Mucosa of descending colon (tissue), 3 donors: ENCODE results near the gene MMP24. TPM values are rescaled to one million over a fixed set of nuclear protein-coding genes. Genes with fewer than 3 reads are reported as not detected.
A peak's percentile ranks its signal among the peaks of the same experiment; 100 is the strongest.
"Not testable (repeated sequence)": the region's sequence is repeated elsewhere in the genome, so short reads cannot be mapped to it uniquely, and the experiment has no call there.

Experiments used
- ATAC-seq: fragments of 200-7000 bp; cut with Tn5 transposase; one replicate; pipeline ENCODE4 v1.9.1; 2020; ENCODE audit warnings: mild to moderate bottlenecking, moderate library complexity
- DNase-seq, 3 donors: peaks; one replicate each; pipeline ENCODE4 v3.0.0-alpha.2; 2020
- H3K36me3 ChIP-seq: fragments of 200-600 bp; one replicate; pipeline ENCODE4 v1.8.0; 2021; ENCODE audit warnings: low read depth, mild to moderate bottlenecking
- H3K4me1 ChIP-seq: fragments of 200-600 bp; one replicate; pipeline ENCODE4 v1.8.0; 2021; ENCODE audit warnings: low read depth, mild to moderate bottlenecking
- H3K4me3 ChIP-seq: fragments of 200-600 bp; one replicate; pipeline ENCODE4 v1.8.0; 2021; ENCODE audit warnings: mild to moderate bottlenecking
- H3K9me3 ChIP-seq: fragments of 200-600 bp; one replicate; pipeline ENCODE4 v1.8.0; 2021; ENCODE audit warnings: mild to moderate bottlenecking
- intact Hi-C, 2 donors: fragments of 100-400 bp; cut with DNase I in 1 of 2; cut with micrococcal nuclease in 1 of 2; formaldehyde crosslinking; loops; one replicate each; pipeline versions ENCODE4 v1.11.0 to v1.11.1; 2022; cut with DNase I, micrococcal nuclease
- total RNA-seq, 3 donors: library from RNA; stranded (reverse); fragmentation: NEBNext Ultra II Directional in 2 of 3; extraction: Animal tissue kit (Norgen Biotek cat#: 25700) in 2 of 3; gene quantifications; one replicate each; pipeline versions ENCODE4 v1.2.1 to v1.2.4, GENCODE V29; 2021 to 2023
- TF ChIP-seq, protein P1 (sequence below): fragments of 200-600 bp; IDR thresholded peaks from one replicate; pipeline ENCODE4 v1.8.0; 2022; ENCODE audit warnings: antibody characterized with exemption, mild to moderate bottlenecking
- donor health status: DM: no; HTN: no; CAD: no; lungs with moderate emphysema.
- donor health status: DM: no; HTN: no; CAD: no.
- donor health status: DM: no; HTN: yes; CAD: no.

MMP24 gene
- total RNA-seq, 3 donors from 2014 or later: 0.24 to 0.70 (median 0.58) TPM

DNA sequence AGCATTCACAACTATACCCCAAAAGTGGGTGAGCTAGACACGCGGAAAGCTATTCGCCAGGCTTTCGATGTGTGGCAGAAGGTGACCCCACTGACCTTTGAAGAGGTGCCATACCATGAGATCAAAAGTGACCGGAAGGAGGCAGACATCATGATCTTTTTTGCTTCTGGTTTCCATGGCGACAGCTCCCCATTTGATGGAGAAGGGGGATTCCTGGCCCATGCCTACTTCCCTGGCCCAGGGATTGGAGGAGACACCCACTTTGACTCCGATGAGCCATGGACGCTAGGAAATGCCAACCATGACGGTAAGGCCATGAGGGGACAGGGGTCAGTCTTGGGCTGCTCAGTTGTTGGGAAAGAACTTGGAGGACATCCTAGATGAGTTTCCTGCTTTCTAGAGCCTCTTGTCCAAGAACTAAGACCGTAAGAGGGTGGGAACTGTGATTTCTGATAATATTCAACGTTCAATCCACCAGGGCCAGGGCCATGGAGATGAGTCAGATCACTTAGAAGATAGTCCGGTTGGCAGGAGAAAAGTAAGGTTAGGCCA is 28.0 kb downstream of the MMP24 start:
- no peaks in the 10 kb centered on the region for H3K9me3 ChIP-seq
- H3K4me3 ChIP-seq: no peak overlapping the region
- DNase-seq (no peak), ATAC-seq (no peak)
- H3K4me1 ChIP-seq: peaks cover 4% of the 10 kb centered on the region
- intact Hi-C loops: no loop called here
- H3K36me3 ChIP-seq: no peaks in the 10 kb centered on the region
- TF ChIP-seq, protein P1, sequence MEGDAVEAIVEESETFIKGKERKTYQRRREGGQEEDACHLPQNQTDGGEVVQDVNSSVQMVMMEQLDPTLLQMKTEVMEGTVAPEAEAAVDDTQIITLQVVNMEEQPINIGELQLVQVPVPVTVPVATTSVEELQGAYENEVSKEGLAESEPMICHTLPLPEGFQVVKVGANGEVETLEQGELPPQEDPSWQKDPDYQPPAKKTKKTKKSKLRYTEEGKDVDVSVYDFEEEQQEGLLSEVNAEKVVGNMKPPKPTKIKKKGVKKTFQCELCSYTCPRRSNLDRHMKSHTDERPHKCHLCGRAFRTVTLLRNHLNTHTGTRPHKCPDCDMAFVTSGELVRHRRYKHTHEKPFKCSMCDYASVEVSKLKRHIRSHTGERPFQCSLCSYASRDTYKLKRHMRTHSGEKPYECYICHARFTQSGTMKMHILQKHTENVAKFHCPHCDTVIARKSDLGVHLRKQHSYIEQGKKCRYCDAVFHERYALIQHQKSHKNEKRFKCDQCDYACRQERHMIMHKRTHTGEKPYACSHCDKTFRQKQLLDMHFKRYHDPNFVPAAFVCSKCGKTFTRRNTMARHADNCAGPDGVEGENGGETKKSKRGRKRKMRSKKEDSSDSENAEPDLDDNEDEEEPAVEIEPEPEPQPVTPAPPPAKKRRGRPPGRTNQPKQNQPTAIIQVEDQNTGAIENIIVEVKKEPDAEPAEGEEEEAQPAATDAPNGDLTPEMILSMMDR: no peak

DNA sequence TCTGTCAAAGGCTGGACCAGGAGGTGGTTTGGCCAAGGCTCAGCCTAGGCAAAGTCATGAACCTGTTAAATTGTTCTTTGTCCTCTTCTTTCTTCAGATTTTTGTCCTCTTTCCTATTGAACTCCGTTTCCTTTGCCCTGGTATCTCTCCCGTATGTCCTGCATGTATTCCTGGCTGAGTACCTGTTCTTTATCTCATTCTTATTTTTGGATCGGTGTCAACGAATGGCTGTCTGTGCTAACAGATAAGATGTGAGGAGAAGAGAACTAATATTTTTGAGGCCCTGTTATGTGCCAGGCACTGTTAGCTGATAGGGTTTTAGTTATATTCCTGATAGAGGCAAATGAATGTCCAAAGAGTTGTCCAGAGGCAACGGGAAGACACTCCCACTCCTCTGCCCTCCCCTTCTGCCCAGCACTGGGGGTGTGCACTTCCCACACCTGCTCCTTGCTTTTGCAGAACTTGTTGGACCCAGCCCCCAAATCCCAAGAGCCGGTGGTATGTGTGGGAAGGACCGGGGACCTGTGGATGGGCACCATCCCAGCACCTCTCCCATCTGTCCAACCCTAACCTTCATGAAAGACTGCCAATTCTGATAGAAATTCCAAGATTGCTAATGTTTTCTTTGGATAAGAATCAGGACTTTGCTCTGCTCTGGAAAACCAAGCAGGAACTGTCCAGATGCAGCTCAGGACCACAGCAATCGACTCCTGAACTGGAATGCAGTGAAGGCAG is 30.9 kb downstream of the MMP24 start:
- no peaks in the 10 kb centered on the region for H3K4me1 ChIP-seq
- intact Hi-C loops: no loop called here
- H3K36me3 ChIP-seq: no peaks in the 10 kb centered on the region
- ATAC-seq: no peak
- DNase-seq: no peak
- TF ChIP-seq, protein P1: no peak
- H3K9me3 ChIP-seq: no peaks in the 10 kb centered on the region
- H3K4me3 ChIP-seq: no peak overlapping the region

DNA sequence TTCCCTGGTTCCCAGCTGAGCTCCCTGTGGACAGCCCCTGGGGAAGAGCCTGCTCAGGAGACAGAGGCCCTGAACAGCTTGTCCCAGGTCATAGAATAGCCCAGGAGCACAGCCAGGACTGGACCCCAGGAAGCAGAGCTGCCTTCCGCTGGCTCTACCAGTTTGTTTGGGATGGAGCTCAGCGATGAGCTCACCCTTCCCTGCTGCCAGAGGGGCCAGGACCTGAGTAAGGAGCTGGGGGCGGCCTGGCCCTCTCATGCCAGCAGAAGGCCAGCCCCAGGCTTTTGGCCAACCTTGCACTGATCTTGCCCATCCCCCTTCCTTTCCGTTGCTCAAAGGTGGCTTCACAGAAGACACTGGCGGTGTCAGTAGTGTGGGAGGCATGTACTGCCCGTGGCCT is 33.9 kb downstream of the MMP24 start:
- Histone ChIP-seq H3K4me1 (peaks cover 12% of the 10 kb centered on the region), H3K9me3 (no peaks in the 10 kb centered on the region), H3K4me3 (no peak overlapping the region), H3K36me3 (no peaks in the 10 kb centered on the region)
- TF ChIP-seq, protein P1: no peak
- ATAC-seq (no peak), DNase-seq (no peak)
- intact Hi-C loops: no loop called here

DNA sequence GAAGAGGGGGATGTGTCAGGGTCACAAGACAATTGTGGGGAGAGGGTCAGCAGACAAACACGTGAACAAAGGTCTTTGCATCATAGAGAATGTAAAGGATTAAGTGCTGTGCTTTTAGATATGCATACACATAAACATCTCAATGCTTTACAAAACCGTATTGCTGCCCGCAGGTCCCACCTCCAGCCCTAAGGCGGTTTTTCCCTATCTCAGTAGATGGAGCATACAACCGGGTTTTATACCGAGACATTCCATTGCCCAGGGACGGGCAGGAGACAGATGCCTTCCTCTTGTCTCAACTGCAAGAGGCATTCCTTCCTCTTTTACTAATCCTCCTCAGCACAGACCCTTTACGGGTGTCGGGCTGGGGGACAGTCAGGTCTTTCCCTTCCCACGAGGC is 35.8 kb downstream of the MMP24 start:
- H3K4me1 ChIP-seq: peaks cover 12% of the 10 kb centered on the region
- H3K4me3 ChIP-seq, DNase-seq, ATAC-seq, intact Hi-C loops, H3K9me3 ChIP-seq, H3K36me3 ChIP-seq: not testable (repeated sequence)

DNA sequence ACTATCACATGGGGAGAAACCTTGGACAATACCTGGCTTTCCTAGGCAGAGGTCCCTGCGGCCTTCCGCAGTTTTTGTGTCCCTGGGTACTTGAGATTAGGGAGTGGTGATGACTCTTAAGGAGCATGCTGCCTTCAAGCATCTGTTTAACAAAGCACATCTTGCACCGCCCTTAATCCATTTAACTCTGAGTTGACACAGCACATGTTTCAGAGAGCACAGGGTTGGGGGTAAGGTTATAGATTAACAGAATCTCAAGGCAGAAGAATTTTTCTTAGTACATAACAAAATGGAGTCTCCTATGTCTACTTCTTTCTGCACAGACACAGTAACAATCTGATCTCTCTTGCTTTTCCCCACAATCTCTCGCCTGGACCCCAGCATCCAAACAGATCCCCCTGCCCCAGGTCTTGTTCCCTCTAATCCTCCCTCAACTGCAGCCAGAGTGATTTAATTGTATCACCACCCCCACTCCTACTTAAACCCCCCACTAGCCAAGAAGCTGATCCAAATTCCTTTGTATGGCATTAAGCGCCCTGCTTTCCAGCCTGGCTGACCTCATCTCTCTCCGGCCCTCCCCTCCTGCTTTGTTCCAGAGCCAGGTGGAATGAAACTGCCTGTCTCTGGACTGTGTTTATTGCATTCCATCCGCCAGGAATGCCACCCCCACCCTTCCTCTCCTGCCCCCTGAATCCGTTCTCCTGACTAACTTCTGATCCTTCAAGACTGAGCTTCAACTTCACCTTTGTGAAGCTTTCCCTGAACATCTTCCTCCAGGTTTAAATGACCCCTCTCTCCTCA is 36.4 kb downstream of the MMP24 start:
- DNase-seq (peak in 1 of 3 donors; percentile 42), ATAC-seq (peak; percentile 87)
- peaks cover 12% of the 10 kb centered on the region for H3K4me1 ChIP-seq
- H3K36me3 ChIP-seq, intact Hi-C loops, H3K4me3 ChIP-seq, H3K9me3 ChIP-seq: not testable (repeated sequence)

DNA sequence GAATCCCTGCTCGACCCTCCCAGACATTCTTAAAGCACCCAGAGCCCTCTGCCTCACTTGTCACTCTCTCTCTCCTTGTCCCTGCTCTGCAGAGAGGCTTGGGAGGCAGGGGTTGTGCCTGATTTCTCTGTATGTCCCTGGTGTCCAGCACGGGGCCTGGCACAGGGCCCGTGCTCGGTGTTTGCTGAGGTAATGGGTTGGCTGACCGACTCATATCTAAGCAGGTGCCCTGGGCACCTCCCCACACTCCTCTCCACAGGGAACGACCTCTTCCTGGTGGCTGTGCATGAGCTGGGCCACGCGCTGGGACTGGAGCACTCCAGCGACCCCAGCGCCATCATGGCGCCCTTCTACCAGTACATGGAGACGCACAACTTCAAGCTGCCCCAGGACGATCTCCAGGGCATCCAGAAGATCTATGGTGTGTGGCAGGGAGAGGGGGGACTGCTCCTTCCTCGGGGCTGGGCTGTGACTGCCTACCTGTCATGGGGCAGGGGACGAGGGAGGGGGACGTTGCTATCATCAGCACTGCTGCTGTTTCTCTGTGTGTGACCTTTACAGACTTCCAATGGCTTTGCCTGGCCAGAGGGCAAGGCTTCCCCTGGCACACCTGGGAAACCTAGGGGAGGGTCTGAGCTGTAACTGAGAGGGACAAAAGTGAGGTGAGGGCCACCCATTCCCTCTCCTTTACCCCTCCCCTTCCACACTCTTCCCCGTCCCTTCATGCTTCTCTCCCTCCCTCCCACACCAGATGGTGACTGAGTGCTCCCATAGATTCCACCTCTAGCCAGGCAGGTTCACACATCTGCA is 37.2 kb downstream of the MMP24 start:
- ATAC-seq: peak; percentile 77
- TF ChIP-seq, protein P1: no peak
- H3K4me3 ChIP-seq: no peak overlapping the region
- H3K4me1 ChIP-seq: peaks cover 12% of the 10 kb centered on the region
- intact Hi-C loops: no loop called here
- DNase-seq: no peak
- H3K9me3 ChIP-seq: no peaks in the 10 kb centered on the region
- H3K36me3 ChIP-seq: no peaks in the 10 kb centered on the region
